PC-9 (cell line): ENCODE measurements around the gene RIPK3. TPM values are rescaled to one million over a fixed set of nuclear protein-coding genes. Genes with fewer than 3 reads are reported as not detected.

Experiments
- BruUV-seq: library from RNA; stranded (reverse); fragments of 400-500 nt; replicated peaks from 2 replicates; lab custom pipeline; 2021; lab: Mats Ljungman, UMichigan
- CTCF ChIA-PET: fragments of 300-600 bp; sonication (Branson Sonifier 250); formaldehyde crosslinking; loops from one replicate; lab custom pipeline; 2022; ENCODE audit warnings: antibody characterized with exemption; lab: Charles Lee
- POLR2A ChIA-PET: fragments of 300-600 bp; sonication (Branson Sonifier 250); formaldehyde crosslinking; loops from one replicate; lab custom pipeline; 2022; ENCODE audit warnings: antibody characterized with exemption; ENCODE audit not compliant: unreplicated experiment; lab: Charles Lee
- DNase-seq, 2 experiments: peaks; one replicate each; pipeline versions ENCODE4 v3.0.0 to v3.0.0-alpha.2; 2015 to 2022; ENCODE audit warnings: mixed read lengths in 1 of 2
- H2AFZ ChIP-seq: fragments of 200-600 bp; sonication (generic); 2 replicates; pipeline ENCODE4 v1.8.1; 2017; ENCODE audit warnings: antibody characterized with exemption
- H3F3A ChIP-seq: fragments of 200-600 bp; sonication (generic); 2 replicates; pipeline ENCODE4 v1.8.1; 2017; ENCODE audit warnings: antibody characterized with exemption, mild to moderate bottlenecking, low read depth; ENCODE audit not compliant: insufficient read depth
- H3K27ac ChIP-seq: fragments of 200-600 bp; sonication (generic); 2 replicates; pipeline ENCODE4 v1.6.1; 2016; ENCODE audit warnings: mixed run types
- H3K27me3 ChIP-seq: fragments of 200-600 bp; sonication (generic); 2 replicates; pipeline ENCODE4 v1.6.1; 2016; ENCODE audit warnings: low read depth, mixed run types; ENCODE audit not compliant: insufficient read depth
- H3K36me3 ChIP-seq: fragments of 200-600 bp; sonication (generic); 2 replicates; pipeline ENCODE4 v1.6.1; 2016; ENCODE audit warnings: low read depth, mixed run types
- H3K4me1 ChIP-seq: fragments of 200-600 bp; sonication (generic); replicated peaks from 2 replicates; pipeline ENCODE4 v1.6.1; 2016; ENCODE audit warnings: mixed run types; ENCODE audit not compliant: insufficient read depth
- H3K4me2 ChIP-seq: fragments of 200-600 bp; sonication (generic); 2 replicates; pipeline ENCODE4 v1.6.1; 2017; ENCODE audit warnings: mixed run types
- H3K4me3 ChIP-seq: fragments of 200-600 bp; sonication (generic); 2 replicates; pipeline ENCODE4 v1.6.1; 2016; ENCODE audit warnings: mixed run types
- H3K79me2 ChIP-seq: fragments of 200-600 bp; sonication (generic); 2 replicates; pipeline ENCODE4 v1.6.1; 2017; ENCODE audit warnings: low read depth, mixed run types
- H3K9me2 ChIP-seq: fragments of 200-600 bp; sonication (generic); 2 replicates; pipeline ENCODE4 v1.8.1; 2017; ENCODE audit warnings: mild to moderate bottlenecking; ENCODE audit not compliant: insufficient read depth
- H3K9me3 ChIP-seq: fragments of 200-600 bp; sonication (generic); 2 replicates; pipeline ENCODE4 v1.8.1; 2016; ENCODE audit warnings: low read depth; ENCODE audit not compliant: insufficient read depth
- H4K20me1 ChIP-seq: fragments of 200-600 bp; sonication (generic); 2 replicates; pipeline ENCODE4 v1.8.1; 2017; ENCODE audit not compliant: insufficient read depth
- EZH2 ChIP-seq: fragments of 200-600 bp; sonication (generic); IDR thresholded peaks from 2 replicates; pipeline ENCODE4 v1.8.0; 2017; ENCODE audit warnings: antibody characterized with exemption, low read depth
- intact Hi-C: fragments of 100-400 bp; cut with micrococcal nuclease; formaldehyde crosslinking; loops from one replicate; pipeline ENCODE4 v1.10.0; 2022; ENCODE audit not compliant: unreplicated experiment
- total RNA-seq: library from RNA; stranded (reverse); gene quantifications from 2 replicates; pipeline ENCODE4 v1.2.3, GENCODE V29; 2021
- TF ChIP-seq, protein P1 (sequence below): fragments of 200-600 bp; sonication (generic); conservative IDR thresholded peaks from 2 replicates; pipeline ENCODE4 v1.6.1; 2017; ENCODE audit warnings: mixed run types, antibody characterized with exemption, mild to moderate bottlenecking, moderate library complexity

The RIPK3 gene
- total RNA-seq, 1 experiment from 2014 or later = 6.4 TPM

- POLR2A ChIA-PET = no interaction called here
- H3K9me2 ChIP-seq = no peaks in the 10 kb centered on the region
- intact Hi-C loops = no loop called here
Measured at GRCh38 chr14:24340606-24341005, 815 bp upstream of the RIPK3 start.

GRCh38 chr14:24338843-24339242 lies 948 bp downstream of the RIPK3 start:
- no peaks in the 10 kb centered on the region for H4K20me1 ChIP-seq
- peaks cover 2% of the 10 kb centered on the region; the same call in 1 of the 2 replicates for H3K4me1 ChIP-seq
- H3K27me3 ChIP-seq = no peaks in the 10 kb centered on the region
- BruUV-seq = no TSS peak
- no peaks in the 10 kb centered on the region for H3K9me2 ChIP-seq
- TF ChIP-seq, protein P1, sequence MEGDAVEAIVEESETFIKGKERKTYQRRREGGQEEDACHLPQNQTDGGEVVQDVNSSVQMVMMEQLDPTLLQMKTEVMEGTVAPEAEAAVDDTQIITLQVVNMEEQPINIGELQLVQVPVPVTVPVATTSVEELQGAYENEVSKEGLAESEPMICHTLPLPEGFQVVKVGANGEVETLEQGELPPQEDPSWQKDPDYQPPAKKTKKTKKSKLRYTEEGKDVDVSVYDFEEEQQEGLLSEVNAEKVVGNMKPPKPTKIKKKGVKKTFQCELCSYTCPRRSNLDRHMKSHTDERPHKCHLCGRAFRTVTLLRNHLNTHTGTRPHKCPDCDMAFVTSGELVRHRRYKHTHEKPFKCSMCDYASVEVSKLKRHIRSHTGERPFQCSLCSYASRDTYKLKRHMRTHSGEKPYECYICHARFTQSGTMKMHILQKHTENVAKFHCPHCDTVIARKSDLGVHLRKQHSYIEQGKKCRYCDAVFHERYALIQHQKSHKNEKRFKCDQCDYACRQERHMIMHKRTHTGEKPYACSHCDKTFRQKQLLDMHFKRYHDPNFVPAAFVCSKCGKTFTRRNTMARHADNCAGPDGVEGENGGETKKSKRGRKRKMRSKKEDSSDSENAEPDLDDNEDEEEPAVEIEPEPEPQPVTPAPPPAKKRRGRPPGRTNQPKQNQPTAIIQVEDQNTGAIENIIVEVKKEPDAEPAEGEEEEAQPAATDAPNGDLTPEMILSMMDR = no peak
- no peak for TF ChIP-seq EZH2
- no peak overlapping the region for H3K27ac ChIP-seq
- H2AFZ ChIP-seq = no peak overlapping the region
- ChIA-PET POLR2A (no interaction called here), CTCF (no interaction called here)
- intact Hi-C loops = no loop called here
- DNase-seq = no peak
- no peaks in the 10 kb centered on the region for H3F3A ChIP-seq
- no peaks in the 10 kb centered on the region for H3K9me3 ChIP-seq
- H3K79me2 ChIP-seq = no peaks in the 10 kb centered on the region
- no peak overlapping the region for H3K4me3 ChIP-seq
- H3K36me3 ChIP-seq = no peaks in the 10 kb centered on the region
- no peak overlapping the region for H3K4me2 ChIP-seq

More at GRCh38 chr14:24340606-24341005, 815 bp upstream of the RIPK3 start:
- no peak overlapping the region for H3K4me3 ChIP-seq
- no peak for TF ChIP-seq EZH2
- TF ChIP-seq, protein P1 = no peak
- no peaks in the 10 kb centered on the region for H3K9me3 ChIP-seq
- no peaks in the 10 kb centered on the region for H3K36me3 ChIP-seq
- H3K27me3 ChIP-seq = no peaks in the 10 kb centered on the region
- H3K4me2 ChIP-seq = no peak overlapping the region
- H3K4me1 ChIP-seq = no peaks in the 10 kb centered on the region; the same call in 1 of the 2 replicates
- H3F3A ChIP-seq = no peaks in the 10 kb centered on the region
- H3K27ac ChIP-seq = no peak overlapping the region
- no TSS peak for BruUV-seq
- no peak overlapping the region for H2AFZ ChIP-seq
- CTCF ChIA-PET = interaction anchor here (0.5 kb wide), 1 partner anchor 65 kb away, joined by 3 read pairs; no protein-coding TSS in a partner anchor
- DNase-seq = no peak
- H4K20me1 ChIP-seq = no peaks in the 10 kb centered on the region
- H3K79me2 ChIP-seq = no peaks in the 10 kb centered on the region

DNA sequence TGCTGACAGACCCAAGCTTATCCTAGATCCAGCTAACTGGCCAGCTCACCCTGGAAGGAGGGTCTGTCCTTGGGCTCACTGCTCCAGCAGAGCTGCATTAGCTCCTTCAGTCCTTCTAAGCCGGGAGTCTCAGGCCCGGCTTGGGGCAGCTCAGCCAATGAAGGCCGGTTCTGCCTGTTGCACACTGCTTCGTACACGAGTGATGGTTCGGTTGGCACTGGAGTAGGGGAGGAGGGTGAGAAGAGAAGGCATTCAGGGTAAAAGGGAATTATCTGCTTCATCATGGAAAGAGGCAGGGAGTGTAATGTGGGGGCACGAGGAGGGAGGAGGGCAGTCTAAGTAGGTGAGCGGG lies 2.0 kb downstream of the RIPK3 start:
- H3K36me3 ChIP-seq = no peaks in the 10 kb centered on the region
- DNase-seq = no peak
- TF ChIP-seq EZH2 = no peak
- TF ChIP-seq, protein P1 = no peak
- H3K4me2 ChIP-seq = no peak overlapping the region
- H3F3A ChIP-seq = no peaks in the 10 kb centered on the region
- peaks cover 3% of the 10 kb centered on the region; the same call in 1 of the 2 replicates for H3K4me1 ChIP-seq
- H3K4me3 ChIP-seq = no peak overlapping the region
- H3K27ac ChIP-seq = no peak overlapping the region
- H3K9me3 ChIP-seq = no peaks in the 10 kb centered on the region
- no TSS peak for BruUV-seq
- H4K20me1 ChIP-seq = no peaks in the 10 kb centered on the region
- H3K9me2 ChIP-seq = no peaks in the 10 kb centered on the region
- POLR2A ChIA-PET = no interaction called here
- H2AFZ ChIP-seq = no peak overlapping the region
- intact Hi-C loops = no loop called here
- no peaks in the 10 kb centered on the region for H3K27me3 ChIP-seq
- no peaks in the 10 kb centered on the region for H3K79me2 ChIP-seq
- CTCF ChIA-PET = no interaction called here
